GM18870 (cell line): ENCODE measurements around the gene MZT1.

ENCODE experiments used
- ATAC-seq: cut with Tn5 transposase; IDR thresholded peaks from one replicate; pipeline ENCODE4 v1.9.1; 2021; ENCODE audit warnings: moderate library complexity; ENCODE audit not compliant: unreplicated experiment

MZT1 gene

DNA sequence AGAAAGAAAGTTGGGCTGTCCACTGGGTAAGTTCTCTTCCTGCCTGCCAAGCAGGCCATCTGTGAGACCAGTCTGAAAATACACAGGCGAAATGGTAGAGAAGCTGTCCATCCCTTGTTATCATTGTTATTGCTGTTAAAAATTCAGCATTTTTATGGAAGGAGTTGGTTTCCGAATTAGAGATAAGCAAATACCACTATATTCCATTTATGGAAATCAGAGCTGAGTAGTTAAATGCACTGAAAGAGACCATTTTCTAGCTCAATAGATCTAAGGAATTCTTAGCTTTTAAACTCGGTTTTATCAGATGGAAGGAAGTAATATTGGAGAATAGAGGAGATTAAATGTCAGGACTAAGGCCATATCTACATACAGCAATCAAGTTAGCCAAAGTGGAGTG, 40.7 kb downstream of the MZT1 start:
- no peak for ATAC-seq

DNA sequence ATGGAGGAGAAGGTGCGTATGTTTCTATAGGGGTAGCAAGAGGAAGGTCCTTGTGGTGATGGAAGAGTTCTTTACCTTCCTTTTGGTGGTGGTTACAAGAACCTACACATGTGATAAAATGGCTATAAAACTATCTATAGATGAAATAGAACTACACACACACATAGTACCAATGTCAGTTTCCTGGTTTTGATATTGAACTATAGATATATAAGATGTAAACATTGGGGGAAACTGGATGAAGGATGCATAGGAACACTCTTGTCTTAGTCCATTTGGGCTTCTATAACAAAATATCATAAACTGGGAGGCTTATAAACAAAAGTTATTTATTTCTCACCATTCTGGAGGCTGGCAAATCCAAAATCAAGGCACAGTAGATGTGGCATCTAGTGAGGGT, 47.1 kb downstream of the MZT1 start:
- no peak for ATAC-seq

DNA sequence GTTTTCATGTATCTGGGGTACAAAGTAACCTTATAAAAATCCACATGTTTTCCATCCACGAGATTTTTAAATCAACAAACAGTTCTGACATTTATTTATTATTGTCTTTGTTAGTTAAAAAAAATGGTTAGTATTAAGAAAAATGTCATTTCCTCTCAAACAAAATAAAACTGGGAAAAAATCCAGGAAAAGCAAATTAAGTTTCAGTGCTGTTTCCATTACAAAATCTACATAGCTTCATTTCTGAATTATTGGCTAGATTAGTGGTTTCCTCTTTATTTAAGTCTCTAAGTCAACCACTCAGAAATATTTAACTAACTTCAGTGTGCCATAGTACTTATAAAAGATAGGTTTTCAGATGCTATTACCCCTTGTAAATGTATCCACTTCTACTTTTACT, 49.1 kb downstream of the MZT1 start:
- no peak for ATAC-seq

DNA sequence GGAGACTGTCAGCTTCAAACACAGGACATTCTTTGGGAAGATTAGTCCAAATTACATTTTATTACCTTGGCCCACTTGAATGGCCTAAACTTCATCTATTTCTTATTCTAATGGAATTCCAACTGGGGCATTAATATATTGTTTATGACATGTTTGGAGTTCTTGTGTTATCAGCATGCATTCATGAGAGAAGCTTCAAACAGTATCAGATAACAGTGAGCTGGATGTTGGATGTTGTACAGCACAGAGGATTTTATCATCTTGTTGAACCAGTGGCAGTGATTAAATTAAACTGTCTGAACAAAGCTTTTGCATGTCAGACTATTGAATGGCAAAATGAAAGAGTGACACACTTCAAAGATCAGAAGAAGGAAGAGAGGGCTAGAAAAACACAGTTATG, 50.0 kb downstream of the MZT1 start:
- no peak for ATAC-seq

DNA sequence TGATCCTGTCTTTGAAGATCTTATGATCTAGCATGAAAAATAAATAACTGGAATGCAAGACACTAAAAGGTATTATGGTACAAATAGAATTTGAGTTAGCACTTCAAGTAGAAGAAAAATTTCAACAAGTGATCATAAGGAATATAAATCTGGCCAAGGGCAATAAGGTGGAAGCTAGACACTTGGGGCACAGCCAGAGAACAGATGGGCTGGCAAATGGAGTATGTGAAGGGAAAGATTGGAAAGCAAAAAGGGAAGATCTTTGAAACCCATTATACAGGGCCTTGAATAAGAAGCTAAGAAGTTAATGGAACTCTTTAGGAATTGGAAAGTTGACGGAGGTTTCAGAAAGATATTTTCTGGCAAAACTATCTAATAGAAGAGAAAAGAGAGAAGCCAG, 61.0 kb downstream of the MZT1 start:
- ATAC-seq: no peak

DNA sequence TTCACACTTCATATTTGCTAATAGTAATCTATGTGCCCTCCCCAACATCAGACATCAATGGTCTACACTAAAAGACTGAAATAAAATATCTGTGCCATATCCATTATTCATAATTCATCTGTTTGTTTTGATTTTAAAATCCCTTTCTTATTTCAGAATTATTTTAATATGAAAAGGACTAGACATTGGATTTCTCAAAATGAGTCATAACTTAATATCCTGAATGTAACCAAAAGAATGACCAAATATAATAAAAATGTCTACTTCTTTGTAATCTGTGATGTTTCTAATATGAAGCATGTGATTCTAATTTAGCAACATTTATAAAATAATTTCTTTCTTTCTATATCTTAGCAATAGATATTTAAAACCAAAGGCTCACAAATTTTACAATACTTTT, 64.9 kb downstream of the MZT1 start:
- ATAC-seq: no peak
